AG08395 (cell line): Measurements from ENCODE around the gene SMPD2.

ENCODE experiments used
- DNase-seq: peaks from one replicate; pipeline ENCODE4 v3.0.0; 2012; ENCODE audit warnings: mixed read lengths, low spot score

Gene SMPD2

GRCh38 chr6:109446541-109446940, 6.0 kb downstream of the SMPD2 start:
- DNase-seq = no peak

- no peak for DNase-seq
These were observed 6.6 kb downstream of the SMPD2 start for GRCh38 chr6:109447087-109447486.

- DNase-seq = no peak
These were observed 7.5 kb downstream of the SMPD2 start for GRCh38 chr6:109447878-109448555.

GRCh38 chr6:109448615-109449014, 8.1 kb downstream of the SMPD2 start:
- no peak for DNase-seq

- DNase-seq = no peak
These were observed 8.7 kb downstream of the SMPD2 start for GRCh38 chr6:109449064-109449794.

- no peak for DNase-seq
These were observed 9.5 kb downstream of the SMPD2 start for GRCh38 chr6:109449795-109450673.

GRCh38 chr6:109450801-109451200, 10.3 kb downstream of the SMPD2 start:
- DNase-seq = no peak

GRCh38 chr6:109451376-109451775, 10.9 kb downstream of the SMPD2 start:
- no peak for DNase-seq

- no peak for DNase-seq
These were observed 11.7 kb downstream of the SMPD2 start for GRCh38 chr6:109452181-109452580.

- DNase-seq = no peak
These were observed 12.6 kb downstream of the SMPD2 start for GRCh38 chr6:109453156-109453555.

- DNase-seq = peak; percentile 64
These were observed 13.3 kb downstream of the SMPD2 start for GRCh38 chr6:109453594-109454495.

GRCh38 chr6:109454496-109455436, 14.2 kb downstream of the SMPD2 start:
- DNase-seq = peak; percentile 17

- DNase-seq = peak; percentile 83
These were observed 15.1 kb downstream of the SMPD2 start, which contains the start of gene MICAL1 for GRCh38 chr6:109455437-109456110. MICAL1 (minus strand) TSS chr6:109455772; CDS start chr6:109454196, 1,576 bp downstream.

GRCh38 chr6:109456111-109456583, 15.6 kb downstream of the SMPD2 start:
- DNase-seq = no peak

GRCh38 chr6:109456710-109457561, 16.4 kb downstream of the SMPD2 start:
- DNase-seq = peak; percentile 86

- DNase-seq = no peak
These were observed 17.1 kb downstream of the SMPD2 start for GRCh38 chr6:109457562-109457996.

- no peak for DNase-seq
These were observed 18.4 kb downstream of the SMPD2 start for GRCh38 chr6:109458774-109459531.
